Inferior parietal cortex (tissue), 1 donor: ENCODE measurements around the gene DENND1A.
A peak's percentile ranks its signal among the peaks of the same experiment; 100 is the strongest.

ENCODE experiments used
- DNase-seq: peaks from one replicate; pipeline ENCODE4 v3.0.0-alpha.2; 2016; ENCODE audit errors: extremely low spot score

Gene DENND1A

DNA sequence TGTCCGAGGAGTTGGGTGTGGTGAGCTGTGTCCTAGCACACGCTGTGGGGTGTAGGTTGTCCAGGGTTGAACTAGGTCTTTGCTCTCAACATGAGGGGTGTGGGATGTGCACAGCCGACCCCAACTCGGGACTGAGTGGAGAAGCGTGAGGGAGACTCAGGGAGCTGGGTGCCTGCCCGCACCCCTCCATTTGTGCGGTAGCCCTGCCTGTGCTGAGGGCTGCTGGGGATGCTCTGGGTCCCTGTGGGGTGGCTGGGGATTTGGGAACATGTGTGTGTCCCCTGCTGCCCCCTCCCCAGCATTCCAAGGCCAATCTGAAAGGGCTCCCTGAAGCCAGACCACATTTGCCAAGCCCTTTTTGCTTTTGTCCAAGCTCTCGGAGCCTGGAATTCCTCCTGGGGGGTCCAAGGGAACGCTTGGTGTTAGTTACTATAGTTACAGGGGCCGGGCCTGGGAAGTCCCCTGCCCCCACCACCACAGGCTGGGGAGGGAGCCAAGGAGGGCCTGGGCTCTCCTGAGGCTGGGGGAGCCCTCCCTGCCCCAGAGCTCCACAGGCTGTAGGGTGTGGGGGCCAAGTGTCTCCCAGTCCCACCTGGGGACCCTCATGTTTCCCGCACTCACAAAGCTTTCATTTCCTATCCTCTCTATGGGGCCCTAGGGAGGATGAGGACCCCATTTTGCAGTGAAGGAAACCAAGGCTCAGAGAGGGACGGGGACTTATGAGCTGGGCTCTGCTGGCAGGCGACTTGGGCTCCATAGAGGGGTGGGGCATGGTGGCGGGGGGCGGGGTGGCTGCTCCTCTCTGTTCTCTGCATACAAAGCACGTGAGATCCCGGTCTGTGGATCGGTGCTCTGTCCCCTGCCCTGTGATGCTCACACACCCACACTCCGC lies 572.8 kb downstream of the DENND1A start:
- no peak for DNase-seq

DNA sequence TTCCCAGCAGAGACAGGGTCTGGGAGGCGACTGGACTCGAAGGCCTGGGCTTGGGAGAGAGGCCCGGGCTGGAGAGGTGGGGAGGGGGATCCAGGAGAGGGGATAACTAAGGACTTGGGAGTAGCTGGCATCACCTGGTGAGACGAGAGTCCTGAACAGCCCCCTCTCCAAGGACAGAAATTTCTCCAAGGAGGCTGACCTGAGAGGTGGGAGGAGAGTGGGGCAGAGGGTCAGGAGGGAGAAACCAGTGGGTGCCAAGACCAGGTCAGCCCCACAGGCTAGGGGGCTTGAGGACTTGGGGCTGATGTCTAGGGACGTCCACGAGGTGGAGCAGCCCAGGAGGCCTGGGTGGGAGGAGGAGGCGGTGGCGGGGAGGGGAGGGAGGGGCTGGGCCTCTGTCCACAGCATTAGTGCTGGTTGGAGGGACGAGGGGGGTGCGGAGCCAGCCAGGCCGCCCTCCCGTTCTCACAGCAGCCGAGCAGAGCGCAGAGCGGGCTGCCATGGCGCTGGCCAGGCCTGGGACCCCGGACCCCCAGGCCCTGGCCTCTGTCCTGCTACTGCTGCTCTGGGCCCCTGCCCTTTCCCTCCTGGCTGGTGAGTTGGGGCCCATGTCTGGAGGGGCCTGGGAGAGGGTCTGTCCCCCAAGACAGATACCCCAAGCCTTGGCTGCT lies 574.0 kb downstream of the DENND1A start, which contains the start of gene CRB2:
TSS of gene CRB2 (plus strand) at position 437 of the 671 bp plus-strand sequence. CDS start at position 501, 64 bp downstream.
- DNase-seq, result no peak

DNA sequence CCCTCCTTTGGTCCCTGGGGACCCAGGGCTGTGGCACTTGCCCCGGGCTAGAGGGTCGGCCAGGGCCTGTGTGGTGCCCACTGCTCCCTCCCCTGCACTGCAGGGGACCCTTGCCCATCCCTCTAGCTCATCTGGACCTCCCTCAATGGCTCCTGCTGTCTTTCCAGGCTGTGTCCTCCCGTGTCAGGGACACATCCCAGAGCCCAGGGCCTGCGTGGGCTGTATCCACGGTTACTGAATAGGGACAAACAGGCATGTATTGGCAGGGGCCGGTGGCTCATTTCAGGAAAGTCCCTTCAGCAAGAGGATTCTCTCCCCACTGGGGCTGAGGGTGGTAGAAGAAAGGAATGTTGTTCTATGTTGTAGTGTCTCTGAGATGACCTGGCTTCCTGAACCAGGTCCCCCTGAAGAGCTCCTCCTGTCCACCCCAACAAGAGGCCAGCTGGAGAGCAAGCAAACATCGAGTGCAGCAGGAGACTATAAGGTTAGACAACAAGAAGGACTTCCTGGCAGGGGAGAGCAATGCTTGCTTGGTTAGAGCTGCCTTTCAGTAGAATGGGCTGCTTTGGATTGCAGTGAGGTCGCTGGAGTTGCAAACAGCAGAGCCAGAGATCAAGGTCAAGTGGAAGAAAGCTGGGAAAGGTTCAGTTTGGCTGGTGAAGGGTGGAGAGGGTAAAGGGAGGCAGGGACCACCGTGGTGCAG lies 575.0 kb downstream of the DENND1A start:
- DNase-seq, result no peak

DNA sequence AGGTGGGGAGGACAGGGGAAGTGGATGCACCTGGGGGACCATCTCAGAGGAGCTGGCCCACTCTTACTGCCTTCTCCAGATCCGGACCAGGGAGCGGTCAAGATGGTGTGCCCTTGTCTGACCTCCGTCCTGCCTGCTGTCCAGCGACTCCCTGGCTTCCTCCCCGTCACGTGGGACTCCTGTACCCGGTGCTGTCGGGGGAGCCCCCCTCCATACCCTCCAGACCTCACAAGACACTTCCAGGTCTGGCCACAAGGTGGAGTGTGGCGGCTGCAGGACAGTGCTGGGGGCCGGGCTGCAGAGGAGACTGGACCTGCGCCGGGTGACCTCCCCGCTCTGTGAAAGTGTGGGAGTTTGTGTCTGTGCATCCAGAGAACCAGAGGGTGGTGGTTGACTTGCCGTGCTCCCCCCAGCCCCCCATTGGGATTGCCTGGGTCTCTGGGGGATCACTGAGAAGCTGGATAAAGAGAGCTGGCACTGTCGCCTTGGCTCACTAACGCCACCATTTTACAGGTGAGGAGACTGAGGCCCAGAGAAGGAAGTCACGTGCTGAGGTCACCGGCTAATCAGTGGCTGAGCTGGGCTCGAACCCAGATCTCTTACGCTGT lies 575.8 kb downstream of the DENND1A start:
- DNase-seq, result peak; percentile 75

DNA sequence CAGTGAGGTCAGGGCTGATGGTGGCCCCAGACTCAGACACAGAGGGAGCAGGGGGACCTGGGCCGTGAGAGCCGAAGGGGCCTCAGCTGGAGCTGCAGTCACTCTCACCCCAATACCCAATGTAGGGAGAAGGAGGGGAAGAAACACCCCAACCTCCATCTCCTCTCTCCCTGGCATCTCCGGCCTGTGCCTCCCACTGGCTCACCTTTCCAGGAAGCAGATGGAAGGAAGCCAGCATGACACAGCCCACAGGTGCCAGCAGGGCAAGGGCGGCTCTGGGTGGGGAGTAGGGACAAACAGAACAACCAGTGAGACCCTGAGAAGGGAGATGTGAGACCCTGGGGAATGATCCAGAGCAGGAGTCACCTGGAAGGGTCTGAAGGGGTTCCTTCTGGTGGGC lies 576.9 kb downstream of the DENND1A start:
- no peak for DNase-seq

DNA sequence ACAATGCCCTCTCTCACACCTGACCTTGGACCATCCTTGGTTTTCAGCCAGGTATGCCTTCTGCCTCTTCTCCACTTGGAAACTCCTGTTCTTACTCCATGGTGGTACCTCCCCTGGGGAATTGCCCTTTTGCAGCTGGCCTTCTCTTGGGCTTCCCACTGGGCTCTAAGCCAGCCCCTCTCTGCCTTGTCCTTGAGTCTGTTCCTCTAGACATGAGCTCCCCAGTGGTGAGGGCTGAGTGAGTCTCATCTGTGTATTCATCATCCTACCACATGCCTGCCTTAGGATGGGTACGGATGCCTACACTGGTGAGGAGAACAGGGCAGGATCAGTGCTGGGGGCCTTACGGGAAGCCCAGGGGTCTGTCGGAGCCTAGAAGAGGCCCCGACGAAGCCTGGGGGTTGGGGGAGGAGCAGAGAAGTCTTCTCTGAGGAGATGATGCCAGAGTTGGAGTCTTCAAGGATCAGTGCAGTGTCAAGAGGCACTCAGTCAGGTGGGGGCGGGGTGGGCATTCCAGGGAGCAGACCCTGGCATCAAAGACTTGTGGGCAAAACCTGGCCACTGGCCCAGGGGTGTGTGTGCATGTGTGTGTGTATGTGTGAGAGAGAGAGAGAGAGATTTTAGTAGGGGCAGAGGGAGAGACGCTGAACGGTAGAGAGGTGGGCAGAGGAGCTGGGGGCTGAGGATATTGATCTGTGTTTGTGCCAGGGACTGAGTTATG lies 579.2 kb downstream of the DENND1A start:
- DNase-seq, result no peak

DNA sequence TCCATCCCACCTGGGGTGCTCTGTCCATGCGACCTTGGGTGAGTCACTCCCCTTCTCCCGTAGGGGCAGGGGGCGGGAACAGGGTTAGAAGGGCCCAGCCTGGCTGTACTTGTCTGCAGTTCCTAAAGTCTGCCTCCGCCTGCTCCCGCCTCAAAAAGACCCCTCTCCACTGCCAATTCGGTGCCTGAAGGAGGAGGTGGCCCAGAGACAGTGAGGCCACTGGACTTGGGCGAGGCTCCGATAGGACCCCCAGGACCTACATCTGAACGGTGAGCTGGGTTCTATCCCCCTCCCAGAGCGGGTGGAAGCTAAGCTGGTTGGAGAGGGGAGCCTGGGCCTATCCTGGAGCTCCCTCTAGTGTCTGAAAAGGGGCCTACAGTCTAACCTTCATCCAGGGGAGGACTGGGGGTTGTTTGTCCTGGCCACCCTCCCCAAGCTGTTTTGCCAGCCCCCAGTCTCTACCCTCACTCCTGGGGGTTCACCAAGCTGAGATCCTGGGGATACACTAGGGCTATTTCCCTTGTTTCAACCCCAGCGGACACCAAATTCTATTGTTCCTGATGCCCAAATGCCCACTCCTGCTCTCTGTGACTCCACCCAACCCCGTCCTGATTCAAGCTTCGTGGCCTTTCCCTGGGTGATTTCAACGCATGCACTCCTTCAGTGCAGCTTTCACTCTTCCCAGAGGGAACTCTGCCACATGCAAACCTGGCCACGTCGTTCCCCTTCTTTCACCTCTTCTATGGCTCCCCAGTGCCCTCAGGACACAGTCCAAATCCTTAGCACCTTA lies 580.0 kb downstream of the DENND1A start:
- DNase-seq, result peak; percentile 85

DNA sequence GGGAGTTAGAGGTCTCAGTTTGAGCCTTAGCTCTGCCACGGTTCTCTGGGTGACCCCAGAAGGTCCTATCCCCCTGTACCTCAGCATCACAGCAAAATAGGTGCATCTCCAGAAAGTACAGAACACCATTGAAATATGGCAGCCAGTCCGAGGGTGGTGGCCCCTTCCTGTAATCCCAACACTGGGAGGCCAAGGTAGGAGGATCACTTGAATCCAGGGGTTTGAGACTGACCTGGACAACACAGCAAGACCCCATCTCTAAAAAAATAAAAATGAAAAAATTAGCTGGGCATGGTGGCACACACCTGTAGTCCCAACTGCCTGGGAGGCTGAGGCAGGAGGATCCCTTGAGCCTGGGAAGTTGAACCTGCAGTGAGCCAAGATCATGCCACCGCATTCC lies 580.9 kb downstream of the DENND1A start:
- no peak for DNase-seq

DNA sequence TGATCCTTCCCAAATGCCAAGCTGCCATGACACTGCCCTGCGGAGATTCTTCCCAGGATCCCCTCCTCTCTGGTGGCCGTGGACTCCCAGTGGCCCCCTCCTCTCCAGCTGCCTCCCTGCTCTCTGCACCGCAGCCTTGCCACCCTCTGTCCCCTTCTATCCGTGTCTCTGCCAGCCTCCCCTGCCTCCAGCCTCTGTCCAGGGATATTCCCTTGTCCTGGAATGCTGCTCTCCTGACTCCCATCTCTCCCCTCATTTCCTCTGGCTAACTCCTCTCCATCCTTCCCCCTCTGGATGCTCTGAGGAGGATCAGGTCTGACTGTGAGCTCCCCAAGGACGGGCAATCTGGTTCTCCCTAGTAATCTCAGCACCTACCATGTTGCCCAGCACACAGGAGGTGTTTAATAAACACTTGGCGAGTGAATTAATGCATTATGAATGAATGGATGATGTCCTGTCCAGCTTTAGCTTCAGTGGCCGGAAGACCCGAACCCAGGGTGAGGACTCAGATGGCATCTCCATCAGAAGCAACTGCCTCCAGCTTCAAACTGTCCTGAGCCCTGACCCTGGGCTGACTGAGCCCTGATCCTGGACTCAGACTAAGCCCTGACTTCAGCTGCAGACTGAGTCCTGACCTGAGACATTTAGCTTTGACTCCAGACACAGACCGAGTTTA lies 581.5 kb downstream of the DENND1A start:
- DNase-seq, result no peak

DNA sequence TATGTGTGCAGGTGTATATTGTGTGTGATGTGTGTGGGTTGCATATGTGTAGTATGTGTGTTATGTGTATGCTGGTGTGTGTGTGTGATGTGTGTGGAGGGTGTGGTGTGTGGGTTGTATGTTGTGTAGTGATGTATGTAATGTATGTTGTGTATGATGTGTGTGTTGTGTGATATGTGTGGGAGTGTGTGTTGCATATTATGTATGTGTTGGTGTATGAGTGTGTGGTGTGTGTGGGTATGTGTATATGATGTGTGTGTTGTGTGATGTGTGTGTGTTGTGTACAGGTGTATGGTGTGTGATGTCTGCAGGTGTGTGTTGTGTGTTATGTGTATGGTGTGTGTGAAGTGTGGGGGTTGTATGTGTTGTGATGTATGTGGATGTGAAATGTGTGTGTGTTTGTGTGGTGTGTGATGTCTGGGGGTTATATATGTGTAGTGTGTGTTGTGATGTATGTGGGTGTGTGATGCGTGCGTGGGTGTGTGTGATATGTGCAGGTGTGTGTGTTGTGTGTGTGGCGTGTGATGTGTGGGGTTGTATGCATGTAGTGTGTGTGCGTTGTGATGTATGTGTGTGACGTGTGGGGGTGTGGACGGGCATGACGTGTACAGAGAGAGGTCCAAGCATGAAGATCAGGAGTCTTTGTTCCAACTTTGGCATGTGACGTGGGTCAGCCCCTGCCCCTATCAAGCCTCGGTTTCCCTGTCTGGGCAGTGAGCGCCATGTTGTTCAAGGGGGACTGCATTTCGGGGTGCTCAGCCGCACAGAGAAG lies 582.5 kb downstream of the DENND1A start:
- no peak for DNase-seq

DNA sequence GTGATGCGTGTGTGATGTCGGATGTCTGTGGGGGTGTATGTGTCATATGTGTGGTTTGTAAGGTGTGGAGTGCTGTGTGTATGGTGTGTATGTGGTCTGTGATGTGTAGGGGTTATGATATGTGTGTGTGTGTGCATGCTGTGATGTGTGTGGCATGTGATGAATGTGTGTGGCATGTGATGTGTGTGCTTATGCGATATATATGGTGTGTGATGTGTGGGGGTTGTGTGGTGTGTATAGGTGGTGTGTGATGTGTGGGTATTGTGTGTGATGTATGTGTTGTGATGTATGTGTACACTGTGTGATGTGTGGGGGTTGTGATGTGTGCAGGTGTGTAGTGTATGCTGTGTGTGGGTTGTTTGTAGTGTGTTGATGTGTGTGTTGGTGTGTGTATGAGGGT lies 583.1 kb downstream of the DENND1A start:
- no peak for DNase-seq

DNA sequence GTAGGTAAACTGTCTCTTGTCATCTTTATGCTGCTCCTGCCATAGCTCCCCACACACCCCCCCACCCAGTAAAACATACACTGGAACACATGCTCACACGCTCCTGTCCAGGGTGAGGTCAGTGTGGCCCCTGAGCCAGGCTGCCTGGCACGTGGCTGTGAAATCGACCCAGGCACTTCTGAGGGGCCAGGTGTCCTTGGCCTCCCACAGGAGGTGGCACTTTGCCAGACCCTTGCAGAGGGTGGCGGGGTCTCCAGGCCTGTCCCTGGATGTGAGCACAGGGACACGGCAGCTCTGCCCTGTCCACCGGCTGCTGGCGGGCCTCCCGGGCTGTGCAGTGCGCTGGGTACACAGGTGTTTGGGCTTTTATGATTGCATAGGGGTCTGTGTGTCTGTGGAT lies 583.9 kb downstream of the DENND1A start:
- no peak for DNase-seq

DNA sequence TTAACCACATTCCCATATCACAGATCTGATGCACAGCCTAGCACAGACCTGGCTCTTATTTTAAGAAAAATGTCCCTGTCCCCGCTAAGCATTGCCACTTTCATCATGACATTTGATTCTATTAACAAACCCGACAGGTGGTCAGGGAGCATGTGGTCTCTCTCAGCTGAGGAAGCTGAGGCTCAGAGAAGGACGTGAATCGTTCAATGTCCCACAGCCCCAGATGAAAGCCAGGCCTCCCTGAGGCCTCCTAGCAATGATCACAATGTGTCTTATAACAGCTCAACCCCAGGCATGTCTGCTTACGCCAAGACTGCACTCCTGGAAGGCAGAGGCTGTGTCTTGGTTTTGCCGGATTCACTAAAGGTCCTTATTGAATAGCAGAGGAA lies 584.4 kb downstream of the DENND1A start:
- DNase-seq, result no peak

DNA sequence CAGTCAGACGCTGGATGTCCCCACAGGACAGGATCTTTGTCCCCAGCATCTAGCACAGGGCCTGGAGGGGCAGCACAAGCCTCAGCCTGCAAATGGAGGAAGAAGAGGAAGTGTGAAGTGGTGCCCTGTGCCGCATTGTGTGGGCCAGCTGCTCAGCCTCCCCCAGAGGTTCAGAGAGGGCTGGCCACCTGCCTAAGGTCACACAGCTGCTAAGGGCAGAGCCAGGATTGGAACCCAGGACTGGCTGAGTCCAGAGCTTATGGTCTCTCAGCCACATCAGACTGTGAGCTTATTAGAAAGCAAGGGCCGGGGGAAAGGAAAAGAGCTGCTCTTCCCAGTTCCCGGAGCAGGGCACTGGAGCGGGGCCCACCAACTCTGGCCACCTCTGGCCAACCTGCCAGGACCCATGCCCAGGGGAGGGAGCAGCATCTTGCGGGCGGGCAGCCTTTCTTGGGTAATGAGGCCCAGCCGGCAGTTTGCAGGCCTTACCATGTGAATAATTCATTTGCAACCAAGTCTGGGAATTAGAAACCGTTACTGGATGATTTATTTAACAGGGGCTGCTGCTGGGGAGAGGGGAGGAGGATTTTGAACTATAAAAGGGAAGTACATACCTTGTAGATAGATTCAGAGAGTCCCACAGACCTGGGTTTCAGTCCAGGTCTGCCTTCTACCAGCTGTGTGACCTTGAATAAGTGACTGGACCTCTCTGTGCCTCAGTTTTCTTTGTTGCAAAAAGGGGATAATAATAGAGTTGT lies 585.6 kb downstream of the DENND1A start:
- no peak for DNase-seq

DNA sequence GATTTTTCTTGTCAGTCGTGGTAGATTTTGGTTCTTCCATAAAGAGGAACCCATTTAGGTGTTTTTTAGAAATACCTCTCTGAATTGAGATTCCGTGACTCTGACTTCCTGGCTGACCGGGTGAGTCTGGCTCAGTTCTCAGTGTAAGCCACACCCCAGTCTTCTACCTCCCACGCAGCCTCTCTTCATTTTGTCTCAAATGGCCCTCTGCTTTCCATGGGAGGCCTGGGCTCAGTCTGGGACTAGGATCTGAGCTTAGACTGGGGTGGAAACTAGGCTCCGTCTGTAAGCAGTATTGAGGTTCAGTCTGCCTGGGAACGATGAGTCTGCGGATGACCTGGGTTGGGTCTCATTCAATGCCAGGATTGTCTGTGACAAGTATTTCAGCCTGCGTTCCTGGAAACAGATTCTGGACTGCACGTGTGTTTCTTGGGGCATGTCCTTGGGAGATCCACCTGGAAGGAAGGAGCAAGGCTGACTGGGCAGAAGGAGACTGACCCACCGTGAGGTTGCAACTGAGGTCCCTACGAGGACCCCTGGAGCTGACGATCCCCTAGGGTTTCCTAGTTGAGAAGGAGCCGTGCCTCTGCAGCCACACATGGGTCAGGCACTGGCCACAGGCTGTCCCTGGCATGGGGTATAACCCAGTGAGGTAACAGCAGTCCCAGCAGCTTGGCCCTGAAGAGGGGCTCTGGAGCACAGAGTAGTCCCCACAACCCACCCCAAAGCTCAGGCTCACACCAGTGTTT lies 586.3 kb downstream of the DENND1A start:
- no peak for DNase-seq

DNA sequence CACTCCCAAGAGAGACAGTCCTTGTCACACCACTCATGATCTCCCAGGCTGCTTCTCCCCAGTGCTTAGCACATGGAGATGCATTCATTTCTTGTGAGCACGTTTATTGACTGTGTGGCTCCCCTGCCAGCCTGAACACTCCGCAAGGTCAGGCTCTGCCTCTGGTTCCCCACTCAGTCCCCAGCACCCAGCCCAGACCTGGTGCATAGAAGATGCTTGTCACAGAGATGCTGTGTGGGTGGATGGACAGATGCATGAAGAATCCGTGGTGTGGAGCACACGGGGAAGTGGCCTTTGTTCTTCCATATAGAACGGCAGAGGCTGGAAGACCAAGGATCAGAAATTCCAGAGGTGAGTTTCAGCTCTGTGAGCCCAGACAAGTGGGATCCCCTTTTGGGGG lies 587.7 kb downstream of the DENND1A start:
- DNase-seq, result no peak

DNA sequence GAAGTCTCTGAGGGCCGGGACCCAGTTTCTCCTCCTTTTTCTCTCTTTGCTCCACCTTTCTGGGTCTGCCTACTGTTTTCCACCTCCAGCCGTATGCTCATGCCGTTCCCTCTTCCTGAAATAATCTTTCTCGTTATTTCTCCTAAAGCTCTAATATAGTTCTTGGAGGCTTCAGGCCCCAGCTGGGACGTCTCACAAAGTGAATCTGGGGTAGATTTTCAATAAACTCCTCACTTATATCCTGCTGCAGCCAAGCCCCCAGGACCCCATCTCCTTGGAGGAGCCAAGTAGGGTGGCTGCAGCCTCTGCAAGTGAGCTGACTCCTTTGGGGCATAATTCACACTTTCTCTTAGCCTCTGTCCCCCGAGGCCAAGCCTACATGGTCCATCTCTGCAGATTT lies 588.1 kb downstream of the DENND1A start:
- no peak for DNase-seq
